HG03469 (cell line): ENCODE data around the gene PSMD8.
"Not testable (repeated sequence)": the region's sequence is repeated elsewhere in the genome, so short reads cannot be mapped to it uniquely, and the experiment has no call there.

Experiments
- ATAC-seq: cut with Tn5 transposase; IDR thresholded peaks from one replicate; pipeline ENCODE4 v1.9.1; 2021; ENCODE audit warnings: mild to moderate bottlenecking, moderate library complexity, moderate number of reproducible peaks; ENCODE audit not compliant: unreplicated experiment

PSMD8 gene

GRCh38 chr19:38361633-38362075 is 12.7 kb upstream of the PSMD8 start:
- no peak for ATAC-seq

- no peak for ATAC-seq
Observed at GRCh38 chr19:38362076-38362945, 12.1 kb upstream of the PSMD8 start.

DNA sequence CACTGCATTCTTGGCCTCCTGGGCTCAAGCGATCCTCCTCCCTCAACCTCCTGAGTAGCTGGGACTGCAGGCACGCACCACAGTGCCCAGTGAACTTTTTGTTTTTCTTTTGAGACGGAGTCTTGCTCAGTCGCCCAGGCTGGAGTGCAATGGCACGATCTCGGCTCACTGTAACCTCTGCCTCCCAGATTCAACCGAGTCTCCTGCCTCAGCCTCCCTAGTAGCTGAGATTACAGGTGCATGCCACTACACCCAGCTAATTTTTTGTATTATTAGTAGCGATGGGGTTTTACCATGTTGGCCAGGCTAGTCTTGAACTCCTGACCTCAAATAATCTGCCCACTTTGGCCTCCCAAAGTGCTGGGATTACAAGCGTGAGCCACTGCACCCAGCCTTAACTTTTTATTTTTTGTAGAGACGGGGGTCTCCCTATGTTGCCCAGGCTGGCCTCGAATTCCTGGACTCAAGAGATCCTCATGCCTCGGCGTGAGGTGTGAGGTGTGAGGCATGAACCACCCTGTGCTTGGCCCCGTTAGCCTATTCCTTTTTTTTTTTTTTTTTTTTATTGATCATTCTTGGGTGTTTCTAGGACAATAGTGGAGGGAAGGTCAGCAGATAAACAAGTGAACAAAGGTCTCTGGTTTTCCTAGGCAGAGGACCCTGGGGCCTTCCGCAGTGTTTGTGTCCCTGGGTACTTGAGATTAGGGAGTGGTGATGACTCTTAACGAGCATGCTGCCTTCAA is 11.3 kb upstream of the PSMD8 start:
- ATAC-seq: not testable (repeated sequence)

- ATAC-seq: no peak
Observed at GRCh38 chr19:38367041-38367440, 7.3 kb upstream of the PSMD8 start.

DNA sequence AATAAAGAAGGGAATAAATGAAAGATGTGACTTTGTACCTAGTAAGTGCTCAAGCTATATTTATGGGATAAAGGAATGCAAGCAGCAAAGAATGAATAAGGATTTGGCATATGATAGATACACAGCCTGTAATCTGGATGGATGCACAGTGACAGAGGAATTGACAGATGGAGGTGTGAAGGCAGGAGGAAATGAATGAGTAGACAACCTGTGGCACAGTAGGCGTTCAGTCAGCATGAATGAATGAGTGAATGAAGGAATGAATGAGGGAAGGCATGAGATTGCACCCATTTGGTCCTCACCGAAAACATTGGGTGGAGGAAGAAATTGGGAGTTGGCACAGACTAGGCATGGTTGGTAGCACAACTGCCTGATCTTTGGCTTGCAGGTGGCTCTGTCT is 4.8 kb upstream of the PSMD8 start:
- no peak for ATAC-seq

GRCh38 chr19:38370299-38370698 is 4.1 kb upstream of the PSMD8 start:
- no peak for ATAC-seq

DNA sequence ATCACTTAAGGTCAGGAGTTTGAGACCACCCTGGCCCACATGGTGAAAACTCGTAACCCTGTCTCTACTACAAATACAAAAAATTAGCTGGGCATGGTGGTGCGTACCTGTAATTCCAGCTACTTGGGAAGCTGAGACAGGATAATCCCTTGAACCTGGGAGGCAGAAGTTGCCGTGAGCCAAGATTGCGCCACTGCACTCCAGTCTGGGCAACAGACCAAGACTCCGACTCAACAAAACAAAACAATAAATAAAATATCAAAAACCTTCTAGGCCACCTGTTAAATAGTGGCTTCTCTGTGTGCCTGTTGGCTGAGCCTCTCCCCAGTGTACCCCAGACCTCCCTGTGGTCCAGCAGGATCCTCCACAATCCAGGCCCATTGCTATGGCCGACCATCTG is 3.3 kb upstream of the PSMD8 start:
- no peak for ATAC-seq

GRCh38 chr19:38373907-38374331 is 452 bp upstream of the PSMD8 start:
- ATAC-seq: no peak

GRCh38 chr19:38375098-38375493 is 725 bp downstream of the PSMD8 start:
- no peak for ATAC-seq

- no peak for ATAC-seq
Observed at GRCh38 chr19:38375748-38376147, 1.4 kb downstream of the PSMD8 start.

DNA sequence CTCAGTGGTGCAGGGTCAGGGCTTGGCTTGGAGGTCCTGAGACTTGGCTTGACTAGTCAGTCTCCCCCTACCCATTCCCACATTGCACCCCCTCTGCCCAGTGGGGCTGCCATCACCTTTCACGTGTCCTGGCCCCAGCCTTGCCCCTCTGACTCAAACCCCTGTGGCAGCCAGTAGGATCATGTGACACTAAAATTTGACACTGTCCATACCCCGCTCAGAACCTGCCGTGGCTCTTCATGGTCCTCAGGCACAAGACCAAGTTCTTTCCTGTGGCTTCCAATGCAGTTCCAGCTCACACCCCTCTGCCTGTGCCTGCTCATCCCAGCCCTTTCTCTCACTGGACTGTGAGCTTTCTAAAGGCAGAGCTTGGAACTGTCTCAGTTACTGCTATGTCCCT is 2.2 kb downstream of the PSMD8 start:
- ATAC-seq: no peak

GRCh38 chr19:38377052-38377451 is 2.7 kb downstream of the PSMD8 start:
- ATAC-seq: no peak

DNA sequence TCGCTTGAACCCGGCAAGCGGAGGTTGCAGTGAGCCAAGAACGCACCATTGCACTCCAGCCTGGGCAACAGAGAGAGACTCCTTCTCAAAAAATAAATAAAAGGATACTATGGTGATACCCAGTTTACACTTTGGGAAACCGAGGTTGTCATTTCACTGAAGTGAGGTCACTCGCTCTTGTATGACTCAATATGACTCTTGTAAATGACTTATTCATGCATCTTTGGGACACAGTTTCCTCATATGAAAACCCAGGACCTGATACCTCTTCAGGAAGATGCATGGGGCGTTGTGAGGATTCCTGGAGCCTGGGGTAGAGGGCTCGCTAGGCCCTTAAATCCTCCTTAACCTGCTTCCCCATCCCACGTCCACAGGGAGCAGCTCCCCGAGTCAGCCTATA is 4.5 kb downstream of the PSMD8 start:
- no peak for ATAC-seq

DNA sequence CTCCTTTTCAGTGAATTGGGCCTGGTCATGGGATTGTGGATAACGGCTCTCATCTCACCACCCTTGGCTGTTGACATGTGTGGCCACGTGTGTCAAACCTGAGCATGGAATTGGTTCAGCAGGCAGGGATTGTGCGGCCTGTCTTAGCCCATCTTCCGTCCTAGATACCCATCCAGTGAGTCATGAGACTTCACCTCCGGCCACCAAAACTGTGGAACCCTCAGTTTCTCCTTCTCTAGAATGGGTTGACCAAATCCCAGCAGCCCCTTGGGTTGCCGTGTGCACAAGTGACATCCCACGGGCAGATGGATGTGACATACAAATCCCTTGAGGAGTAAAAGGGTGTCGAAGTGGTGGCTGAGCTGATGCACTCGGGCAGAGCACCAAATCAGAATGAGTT is 6.8 kb downstream of the PSMD8 start:
- no peak for ATAC-seq

DNA sequence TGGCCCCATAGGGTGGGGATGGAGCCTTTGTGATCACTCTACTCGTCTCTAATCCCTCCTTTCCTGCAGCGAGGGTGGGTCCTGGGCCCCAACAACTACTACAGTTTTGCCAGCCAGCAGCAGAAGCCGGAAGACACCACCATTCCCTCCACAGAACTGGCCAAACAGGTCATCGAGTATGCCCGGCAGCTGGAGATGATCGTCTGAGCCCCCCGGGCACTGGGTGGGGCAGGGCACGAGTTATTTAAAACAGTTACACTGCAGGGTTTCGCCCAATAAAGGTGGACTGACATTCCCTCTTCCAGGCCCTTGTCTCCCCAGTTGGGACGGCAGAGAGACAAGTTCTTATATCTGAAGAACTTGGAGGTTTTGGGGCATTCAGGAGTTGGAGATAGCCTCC is 8.8 kb downstream of the PSMD8 start:
- no peak for ATAC-seq

GRCh38 chr19:38383743-38384142 is 9.4 kb downstream of the PSMD8 start:
- ATAC-seq: no peak

- ATAC-seq: no peak
Observed at GRCh38 chr19:38384209-38385027, 10.0 kb downstream of the PSMD8 start.

GRCh38 chr19:38385057-38385803 is 10.9 kb downstream of the PSMD8 start:
- ATAC-seq: no peak

- ATAC-seq: no peak
Observed at GRCh38 chr19:38385804-38386257, 11.5 kb downstream of the PSMD8 start.

DNA sequence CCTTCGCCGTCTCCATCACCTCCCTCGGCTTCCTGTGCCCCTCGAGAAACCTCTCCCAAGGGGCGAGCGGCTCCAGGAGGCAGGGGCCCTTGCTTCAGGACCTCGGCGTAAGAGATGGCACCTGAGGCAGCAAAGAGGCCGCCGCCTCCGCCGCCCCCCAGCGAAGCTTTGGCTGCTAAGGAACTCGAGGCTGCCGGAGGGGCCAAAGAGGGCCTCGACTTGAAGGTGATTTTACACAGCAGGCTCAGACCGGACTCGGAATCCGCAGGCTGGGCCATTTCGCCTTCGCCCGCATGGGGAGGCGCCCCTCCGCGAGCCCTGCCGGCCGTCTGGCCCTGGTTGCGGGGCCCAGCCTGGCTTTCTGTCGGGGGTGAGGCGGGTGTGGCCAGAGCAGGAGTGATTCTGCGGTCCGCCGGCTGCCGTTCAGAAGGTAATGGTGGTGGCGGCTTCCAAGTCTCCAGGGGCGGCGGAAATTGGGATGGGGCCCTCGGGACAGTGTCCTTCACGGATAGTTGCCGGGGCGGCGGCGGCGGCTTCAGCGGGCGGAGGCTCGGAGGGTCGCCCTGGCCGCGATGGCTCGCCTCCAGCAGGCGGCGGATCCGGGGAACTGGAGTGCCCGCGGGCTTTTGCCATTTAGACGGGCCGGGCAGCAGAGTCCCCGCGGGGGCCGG is 12.1 kb downstream of the PSMD8 start:
- ATAC-seq: no peak
